Mesodermal cell (in vitro differentiated cells): ENCODE results near the gene NKD1.
A peak's percentile ranks its signal among the peaks of the same experiment; 100 is the strongest.

Experiments
- H3K27ac ChIP-seq: 2 replicates; pipeline ENCODE4 v1.7.0; 2013; ENCODE audit warnings: mild to moderate bottlenecking, low read depth, low read length, moderate library complexity; ENCODE audit not compliant: severe bottlenecking
- H3K36me3 ChIP-seq: 2 replicates; pipeline ENCODE4 v1.7.1; 2013; ENCODE audit warnings: mild to moderate bottlenecking, low read length, moderate library complexity; ENCODE audit not compliant: control insufficient read depth, insufficient read depth
- H3K4me1 ChIP-seq: one replicate; pipeline ENCODE4 v1.7.1; 2013; ENCODE audit warnings: mild to moderate bottlenecking, low read length; ENCODE audit not compliant: insufficient read depth, control insufficient read depth, poor library complexity, severe bottlenecking
- H3K4me3 ChIP-seq: 2 replicates; pipeline ENCODE4 v1.7.0; 2013; ENCODE audit warnings: low read length, control low read depth, mild to moderate bottlenecking; ENCODE audit not compliant: insufficient read depth, poor library complexity, severe bottlenecking; ENCODE audit errors: extremely low read depth
- H3K9me3 ChIP-seq: 2 replicates; pipeline ENCODE4 v1.7.1; 2013; ENCODE audit warnings: mild to moderate bottlenecking, low read length, moderate library complexity; ENCODE audit not compliant: control insufficient read depth
- whole genome bisulfite sequencing, 2 experiments: methylation state at CpG; one replicate each; pipeline ENCODE4 v1.1.5; 2013; ENCODE audit warnings: missing lambda C conversion rate in 2 of 2; ENCODE audit not compliant: insufficient coverage in 2 of 2; 5-methylcytosine and 5-hydroxymethylcytosine counted together

The NKD1 gene

DNA sequence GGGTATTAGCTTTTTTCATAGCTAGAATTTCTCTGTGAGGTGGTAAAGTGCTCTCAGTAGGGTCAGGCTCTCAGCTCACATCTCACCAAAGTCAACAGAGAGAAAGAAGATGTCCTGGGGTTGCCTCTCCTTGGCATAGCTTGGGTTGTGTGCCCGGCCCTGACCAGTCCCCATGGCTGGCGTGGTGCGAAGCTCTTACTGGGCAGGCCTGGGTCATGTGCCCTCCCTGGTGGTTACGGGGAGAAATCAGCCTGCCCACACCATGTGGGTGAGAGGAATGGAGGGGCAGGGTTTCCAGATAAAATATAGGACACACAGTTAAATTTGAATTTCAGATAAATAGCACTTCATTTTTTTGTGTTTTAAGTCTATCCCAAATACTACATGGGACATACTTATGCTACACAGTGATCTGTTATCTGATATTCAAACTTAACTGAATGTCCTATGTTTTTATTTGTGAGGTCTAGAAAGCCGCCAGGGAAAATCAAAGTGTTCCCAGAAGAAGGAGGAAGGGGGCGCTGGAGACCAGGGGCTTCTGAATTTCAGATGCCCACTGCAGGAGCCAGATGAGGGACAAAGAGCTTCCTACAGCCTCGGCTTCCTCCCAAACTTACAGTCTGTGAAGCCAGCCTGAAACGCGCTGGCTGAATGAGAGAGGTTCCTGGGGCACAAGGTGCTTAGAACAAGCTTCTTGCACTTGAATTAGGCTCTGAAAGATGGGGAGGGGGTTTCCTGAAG is 45.4 kb downstream of the NKD1 start:
- Histone ChIP-seq H3K27ac (no peak overlapping the region), H3K4me3 (no peak overlapping the region), H3K4me1 (peaks cover 5% of the 10 kb centered on the region), H3K36me3 (peaks cover 33% of the 10 kb centered on the region), H3K9me3 (no peaks in the 10 kb centered on the region)
- WGBS, 2 experiments: 75 to 80% methylated on average over 5 of the region's 9 CpGs

DNA sequence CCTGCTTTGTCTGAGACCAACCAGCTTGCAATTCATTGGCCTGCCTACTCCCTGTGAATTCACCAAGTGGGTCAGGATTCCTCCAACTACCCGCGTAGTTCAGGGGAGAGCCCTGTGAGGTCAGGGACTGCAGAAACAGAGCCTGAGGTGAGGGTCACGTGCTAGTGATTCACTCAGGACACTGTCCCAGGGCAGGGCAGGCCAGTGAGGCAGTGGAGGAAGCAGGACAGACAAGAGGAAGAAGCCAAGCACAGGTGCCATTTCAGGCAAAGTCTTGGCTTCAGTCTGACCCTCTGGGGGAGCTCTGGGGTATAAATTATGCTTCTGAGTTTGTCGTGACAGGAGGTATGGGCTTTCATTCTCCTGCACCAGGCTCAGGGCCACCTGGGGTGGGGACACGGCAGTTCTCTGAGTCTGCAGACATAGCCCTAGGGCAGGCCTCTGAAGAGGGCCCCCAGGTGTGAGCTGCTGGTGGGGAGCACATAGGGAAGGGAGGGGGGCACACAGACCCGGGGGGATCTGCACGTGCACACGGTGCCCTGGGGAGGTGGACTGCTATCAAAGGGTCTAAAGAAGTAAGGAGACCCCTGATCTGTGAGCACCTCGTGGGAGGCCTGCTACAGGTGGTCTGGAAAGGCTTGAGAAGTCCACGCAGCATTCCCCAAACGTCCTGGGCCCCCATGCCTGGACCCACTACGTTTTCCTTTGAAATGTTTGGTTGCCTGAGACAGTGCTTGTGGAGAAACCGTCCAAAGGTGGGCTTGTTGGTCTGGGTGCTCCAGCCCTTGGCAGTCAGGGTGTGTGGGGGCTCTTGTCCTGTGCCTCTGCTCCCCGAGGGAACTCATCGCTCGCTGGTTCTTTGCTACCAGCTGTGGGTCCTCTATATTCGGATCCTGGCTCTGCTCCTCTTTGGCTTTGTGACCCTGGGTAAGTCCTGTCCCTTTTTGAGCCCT is 46.4 kb downstream of the NKD1 start:
- no peak overlapping the region for H3K4me3 ChIP-seq
- peaks cover 30% of the 10 kb centered on the region for H3K36me3 ChIP-seq
- no peaks in the 10 kb centered on the region for H3K9me3 ChIP-seq
- H3K4me1 ChIP-seq: peaks cover 5% of the 10 kb centered on the region
- 85 to 90% methylated on average over 15 to 16 of the region's 17 CpGs for WGBS, 2 experiments
- H3K27ac ChIP-seq: no peak overlapping the region

DNA sequence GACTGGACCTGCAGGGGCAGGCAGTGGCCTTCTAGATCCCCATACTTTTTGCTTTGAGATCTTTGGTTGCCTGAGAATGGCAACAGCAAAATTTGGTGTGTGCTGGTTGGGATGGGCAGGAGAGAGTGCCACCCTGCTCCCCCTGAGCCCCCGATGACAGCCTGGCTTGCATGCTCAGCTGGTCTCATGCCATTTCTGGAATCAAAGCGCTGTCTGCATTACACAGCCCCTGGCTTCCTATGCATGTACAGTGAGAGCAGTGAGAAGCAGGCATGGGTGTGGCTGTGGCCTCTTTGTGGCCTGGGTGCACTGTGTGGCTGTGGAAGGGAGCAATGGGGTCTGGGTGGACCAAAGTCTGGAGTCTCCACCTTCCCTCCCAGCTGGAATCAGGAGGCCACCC is 47.7 kb downstream of the NKD1 start:
- Histone ChIP-seq H3K27ac (no peak overlapping the region), H3K36me3 (peaks cover 26% of the 10 kb centered on the region)
- 73 to 100% methylated on average over 2 of the region's 2 CpGs for WGBS, 2 experiments

DNA sequence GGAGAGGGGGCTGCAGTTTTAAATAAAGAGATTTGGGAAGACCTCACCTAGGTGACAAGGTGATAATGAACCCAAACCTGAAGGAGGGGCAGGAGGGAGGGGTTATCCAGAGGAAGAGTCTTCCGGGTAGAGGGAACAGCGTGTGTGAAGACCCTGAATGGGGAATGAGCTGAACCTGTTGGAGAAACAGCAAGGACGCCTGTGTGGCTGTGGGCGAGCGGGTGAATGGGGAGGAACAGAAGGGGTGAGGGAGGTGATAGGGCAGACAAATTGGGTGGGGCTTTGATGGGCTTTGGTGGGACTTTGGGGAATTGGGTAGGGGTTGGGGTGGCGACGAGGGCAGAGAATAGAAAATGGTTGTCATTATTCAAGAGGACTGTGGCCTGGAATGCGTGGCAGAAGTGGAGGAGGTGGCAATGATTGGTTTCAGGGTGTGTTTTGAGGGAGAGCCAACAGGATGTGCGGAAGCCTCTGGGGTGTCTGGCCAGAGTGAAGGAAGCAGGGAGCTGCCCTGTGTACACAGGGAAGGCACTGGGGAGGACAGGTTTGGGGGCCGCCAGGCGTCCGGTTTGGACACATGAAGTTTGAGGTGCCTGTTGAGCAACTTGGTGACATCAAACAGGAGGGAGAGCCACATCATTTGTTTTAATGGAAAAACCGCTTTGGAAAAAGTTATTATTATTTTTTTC is 48.7 kb downstream of the NKD1 start:
- peaks cover 21% of the 10 kb centered on the region for H3K36me3 ChIP-seq
- H3K4me1 ChIP-seq: peaks cover 19% of the 10 kb centered on the region
- no peaks in the 10 kb centered on the region for H3K9me3 ChIP-seq
- 94 to 96% methylated on average over 12 of the region's 13 CpGs for WGBS, 2 experiments
- no peak overlapping the region for H3K4me3 ChIP-seq
- H3K27ac ChIP-seq: no peak overlapping the region

More for the DNA sequence above, 47.7 kb downstream of the NKD1 start:
- peaks cover 11% of the 10 kb centered on the region for H3K4me1 ChIP-seq
- no peaks in the 10 kb centered on the region for H3K9me3 ChIP-seq
- H3K4me3 ChIP-seq: no peak overlapping the region

DNA sequence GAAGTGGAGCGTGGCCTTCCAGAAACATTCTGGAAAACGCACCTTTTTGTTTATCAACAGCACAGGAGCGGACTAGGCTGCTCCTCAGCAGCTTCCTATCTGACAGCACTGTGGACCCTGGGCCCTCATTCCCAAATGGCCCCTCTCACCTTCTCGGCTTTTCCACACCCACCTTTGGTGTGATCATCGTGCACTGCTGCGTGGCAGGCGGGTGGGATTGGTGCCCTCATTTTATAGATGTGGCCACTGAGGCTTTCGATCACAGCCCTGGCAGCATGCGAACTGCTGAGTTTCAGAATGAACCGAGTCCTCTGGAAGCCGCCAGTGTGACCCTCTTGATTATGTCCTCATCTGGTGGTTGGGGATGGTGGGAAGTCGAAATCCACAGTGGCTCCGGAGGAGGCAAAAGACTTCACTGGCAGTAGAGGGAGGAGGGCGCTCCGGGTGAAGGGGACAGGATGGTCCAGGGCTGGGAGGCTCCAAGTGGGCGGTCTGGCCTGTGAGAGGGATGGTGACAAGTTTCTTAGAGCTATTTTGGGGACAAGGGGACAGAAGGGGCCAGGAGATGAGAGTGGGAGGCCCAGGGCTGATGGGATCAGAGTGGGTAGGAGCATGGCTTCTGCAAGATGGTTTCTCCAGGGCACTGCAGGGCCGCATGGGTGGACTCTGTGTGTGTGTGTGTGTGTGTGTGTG is 49.5 kb downstream of the NKD1 start:
- 93 to 95% methylated on average over 15 to 17 of the region's 17 CpGs for WGBS, 2 experiments
- Histone ChIP-seq H3K4me3 (no peak overlapping the region), H3K4me1 (peaks cover 27% of the 10 kb centered on the region), H3K9me3 (no peaks in the 10 kb centered on the region), H3K27ac (no peak overlapping the region), H3K36me3 (peaks cover 21% of the 10 kb centered on the region)

DNA sequence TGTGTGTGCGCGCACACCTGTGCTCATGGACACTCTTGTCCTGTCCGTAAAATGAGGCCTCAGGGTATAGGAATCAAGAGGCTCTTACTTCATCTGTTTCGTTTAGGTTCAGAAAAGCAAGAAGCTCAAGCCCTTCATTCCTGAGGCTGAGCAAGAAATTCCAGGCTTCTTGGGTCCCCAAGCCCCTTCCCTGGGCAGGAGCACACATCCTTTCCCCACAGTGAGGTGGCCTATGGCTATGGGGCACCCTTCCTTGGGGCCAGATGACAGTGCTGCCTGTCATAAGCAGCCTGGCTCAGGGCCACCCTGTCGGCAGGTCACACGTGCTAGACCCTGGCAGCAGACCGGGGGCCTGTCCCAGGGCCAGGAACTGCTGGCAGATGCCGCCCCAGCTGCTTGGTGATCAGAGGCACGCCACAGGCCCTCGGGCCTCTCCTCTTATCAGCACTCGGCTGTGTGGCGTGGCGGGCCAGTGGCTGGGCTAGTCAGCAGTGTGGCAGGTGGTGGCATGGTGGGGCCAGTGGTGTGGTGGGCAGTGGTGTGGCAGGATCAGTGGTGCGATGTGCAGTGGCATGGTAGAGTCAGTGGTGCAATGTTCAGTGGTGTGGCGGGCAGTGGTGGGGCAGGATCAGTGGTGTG is 50.2 kb downstream of the NKD1 start:
- no peaks in the 10 kb centered on the region for H3K9me3 ChIP-seq
- H3K36me3 ChIP-seq: peaks cover 16% of the 10 kb centered on the region
- H3K27ac ChIP-seq: no peak overlapping the region
- WGBS, 2 experiments: 90 to 93% methylated on average over 10 to 14 of the region's 15 CpGs
- peaks cover 34% of the 10 kb centered on the region for H3K4me1 ChIP-seq
- no peak overlapping the region for H3K4me3 ChIP-seq

DNA sequence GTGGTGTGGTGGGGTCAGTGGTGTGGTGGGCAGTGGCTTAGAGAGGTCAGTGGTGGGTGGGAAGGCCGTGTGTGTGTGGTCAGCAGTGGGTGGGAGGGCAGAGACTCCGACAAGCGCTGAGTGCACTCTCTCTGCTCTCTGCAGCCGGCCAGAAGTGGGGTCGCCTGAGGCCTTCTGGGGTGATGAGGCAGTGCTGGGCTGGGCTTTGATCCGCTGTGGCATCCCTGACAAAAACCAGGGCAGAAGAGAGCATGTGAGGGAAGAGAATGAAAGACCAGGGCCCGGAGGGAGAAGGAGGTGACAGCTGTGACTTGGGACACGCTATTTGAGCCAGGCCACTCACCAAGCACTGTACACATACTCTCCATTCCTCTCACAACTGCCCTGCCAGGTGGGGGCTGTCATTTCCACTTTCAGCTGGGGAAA is 50.8 kb downstream of the NKD1 start:
- no peaks in the 10 kb centered on the region for H3K9me3 ChIP-seq
- WGBS, 2 experiments: 89 to 94% methylated on average over 6 to 8 of the region's 8 CpGs
- no peak overlapping the region for H3K4me3 ChIP-seq
- peaks cover 12% of the 10 kb centered on the region for H3K36me3 ChIP-seq
- H3K4me1 ChIP-seq: peaks cover 40% of the 10 kb centered on the region
- no peak overlapping the region for H3K27ac ChIP-seq

DNA sequence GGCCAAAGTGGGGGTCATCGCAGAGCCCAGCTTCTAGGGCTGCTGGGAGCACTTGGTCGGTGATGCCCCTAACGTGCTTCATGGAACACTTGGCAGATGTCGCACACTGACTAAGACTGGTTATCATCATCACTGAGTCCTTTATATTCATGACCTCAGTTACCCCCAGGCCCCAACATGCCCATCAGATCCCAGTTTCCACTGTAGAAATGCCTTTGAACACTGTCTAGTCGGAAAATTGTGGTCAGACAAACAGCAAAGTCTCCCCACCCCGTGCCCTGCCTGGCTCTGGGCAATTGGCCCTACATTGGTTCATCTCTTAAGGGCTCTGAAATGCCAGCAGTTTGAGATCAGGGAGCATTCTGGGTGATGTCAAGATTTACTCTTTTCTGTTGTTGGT is 51.3 kb downstream of the NKD1 start:
- Histone ChIP-seq H3K36me3 (peaks cover 12% of the 10 kb centered on the region), H3K9me3 (no peaks in the 10 kb centered on the region), H3K4me3 (no peak overlapping the region), H3K27ac (no peak overlapping the region), H3K4me1 (peaks cover 40% of the 10 kb centered on the region)
- 89 to 94% methylated on average over 5 to 6 of the region's 6 CpGs for WGBS, 2 experiments

DNA sequence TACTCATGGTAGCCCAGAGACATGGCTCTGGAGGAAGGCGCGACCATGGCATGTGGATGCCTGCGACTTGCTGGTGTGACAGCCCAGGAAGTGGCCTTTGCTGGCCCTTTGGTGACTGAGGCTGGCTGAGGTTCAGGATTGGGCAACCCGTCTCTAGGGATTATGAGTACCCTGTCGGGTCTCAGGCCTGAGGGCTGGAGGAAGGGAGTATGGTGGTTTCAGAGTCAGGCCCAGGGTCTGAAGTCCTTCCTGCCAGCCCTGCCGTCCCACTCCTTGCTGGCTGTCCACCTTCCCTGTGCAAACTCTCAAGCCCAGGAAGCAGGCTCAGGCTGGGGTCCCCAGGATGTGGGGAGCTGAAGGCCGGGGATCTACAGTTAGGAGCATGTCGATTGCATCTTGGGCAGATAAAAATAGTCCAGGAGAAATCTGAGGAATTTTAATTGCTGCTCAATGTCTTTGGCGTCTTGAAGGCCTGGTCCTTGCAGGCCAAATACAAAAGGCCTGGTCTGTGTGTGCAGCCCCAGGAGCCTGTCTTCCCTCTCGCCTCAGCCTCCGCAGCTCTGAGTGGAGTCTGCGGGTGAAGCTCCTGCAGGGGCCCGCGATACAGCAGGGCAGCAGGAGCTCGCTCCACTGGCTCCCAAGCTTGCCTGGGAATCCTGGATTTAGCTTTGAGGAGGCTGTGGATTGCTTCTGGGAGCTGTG is 52.5 kb downstream of the NKD1 start:
- Histone ChIP-seq H3K4me3 (no peak overlapping the region), H3K27ac (peak overlapping the region; percentile 64), H3K36me3 (peaks cover 12% of the 10 kb centered on the region), H3K9me3 (no peaks in the 10 kb centered on the region), H3K4me1 (peaks cover 40% of the 10 kb centered on the region)
- 91 to 95% methylated on average over 13 to 15 of the region's 15 CpGs for WGBS, 2 experiments
